GM20000 (cell line): ENCODE measurements around the gene GSC.
A peak's percentile ranks its signal among the peaks of the same experiment; 100 is the strongest.
"Not testable (repeated sequence)": the region's sequence is repeated elsewhere in the genome, so short reads cannot be mapped to it uniquely, and the experiment has no call there.

ENCODE experiments used
- DNase-seq: peaks from one replicate; pipeline ENCODE4 v3.0.0; 2012; ENCODE audit warnings: low spot score
- CTCF ChIP-seq: IDR thresholded peaks from 2 replicates; pipeline ENCODE4 v1.5.1; 2012; ENCODE audit warnings: mild to moderate bottlenecking, control low read depth; ENCODE audit errors: extremely low read depth, missing control alignments

GSC gene

GRCh38 chr14:94751321-94751720 lies 18.6 kb downstream of the GSC start:
- no peak for TF ChIP-seq CTCF
- no peak for DNase-seq

GRCh38 chr14:94750371-94750770 lies 19.5 kb downstream of the GSC start:
- no peak for TF ChIP-seq CTCF
- no peak for DNase-seq

- no peak for DNase-seq
- peak; percentile 72 for TF ChIP-seq CTCF
Measured at GRCh38 chr14:94748667-94749347, 21.1 kb downstream of the GSC start.

DNA sequence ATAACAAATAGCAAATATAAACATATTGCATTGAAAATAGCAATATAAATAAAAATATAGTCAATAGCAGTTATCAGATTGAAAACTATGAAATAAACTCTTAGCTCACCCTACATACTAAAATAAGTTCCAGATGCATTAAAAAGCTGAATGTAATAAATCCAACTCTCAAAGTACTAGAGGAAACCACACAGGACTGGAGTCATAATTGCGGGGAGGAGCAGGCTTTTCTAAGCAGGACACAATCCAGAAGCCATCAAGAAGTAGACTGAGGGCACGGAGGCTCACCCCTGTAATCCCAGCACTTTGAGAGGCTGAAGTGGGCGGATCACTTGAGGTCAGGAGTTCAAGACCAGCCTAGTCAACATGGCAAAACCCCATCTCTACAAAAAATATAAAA lies 22.2 kb downstream of the GSC start:
- no peak for TF ChIP-seq CTCF
- no peak for DNase-seq

DNA sequence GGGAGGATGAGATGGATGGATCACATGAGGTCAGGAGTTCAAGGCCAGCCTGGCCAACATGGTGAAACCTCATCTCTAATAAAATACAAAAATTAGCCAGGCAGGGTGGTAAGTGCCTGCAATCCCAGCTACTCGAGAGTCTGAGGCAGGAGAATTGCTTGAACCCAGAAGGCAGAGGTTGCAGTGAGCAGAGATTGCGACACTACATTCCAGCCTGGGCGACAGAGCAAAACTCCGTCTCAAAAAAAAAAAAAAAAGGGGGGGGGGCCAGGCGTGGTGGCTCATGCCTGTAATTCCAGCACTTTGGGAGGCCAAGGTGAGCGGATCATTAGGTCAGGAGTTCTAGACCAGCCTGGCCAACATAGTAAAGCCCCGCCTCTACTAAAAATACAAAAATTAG lies 22.8 kb downstream of the GSC start:
- DNase-seq = not testable (repeated sequence)

GRCh38 chr14:94746131-94746530 lies 23.8 kb downstream of the GSC start:
- no peak for TF ChIP-seq CTCF

GRCh38 chr14:94738751-94739150 lies 31.2 kb downstream of the GSC start:
- no peak for DNase-seq
- TF ChIP-seq CTCF = no peak

More at GRCh38 chr14:94746131-94746530, 23.8 kb downstream of the GSC start:
- DNase-seq = no peak

- DNase-seq = no peak
- no peak for TF ChIP-seq CTCF
Measured at GRCh38 chr14:94738097-94738496, 31.8 kb downstream of the GSC start.
